Mesothelial cell of epicardium (in vitro differentiated cells): ENCODE measurements around the gene RAD17. TPM values are rescaled to one million over a fixed set of nuclear protein-coding genes. Genes with fewer than 3 reads are reported as not detected.
A peak's percentile ranks its signal among the peaks of the same experiment; 100 is the strongest.

Source experiments
- DNase-seq, 2 experiments: peaks; one replicate each; pipeline ENCODE4 v3.0.0; 2021; ENCODE audit warnings: low spot score in 2 of 2; ENCODE audit not compliant: unreplicated experiment in 2 of 2
- H3K27ac Mint-ChIP-seq: 2 replicates; pipeline ENCODE4 v1.8.0; 2021; ENCODE audit warnings: mixed read lengths
- H3K27me3 Mint-ChIP-seq: 2 replicates; pipeline ENCODE4 v1.8.0; 2021; ENCODE audit warnings: low read depth, mixed read lengths
- H3K36me3 Mint-ChIP-seq: 2 replicates; pipeline ENCODE4 v1.8.0; 2021; ENCODE audit warnings: mixed read lengths
- H3K4me1 Mint-ChIP-seq: 2 replicates; pipeline ENCODE4 v1.8.0; 2021; ENCODE audit warnings: mixed read lengths
- H3K4me3 Mint-ChIP-seq: 2 replicates; pipeline ENCODE4 v1.8.0; 2021; ENCODE audit warnings: mild to moderate bottlenecking, moderate library complexity, mixed read lengths
- H3K9me3 Mint-ChIP-seq: 2 replicates; pipeline ENCODE4 v1.8.0; 2021; ENCODE audit warnings: mixed read lengths
- CTCF ChIP-seq: fragments of 200-600 bp; sonication (generic); IDR thresholded peaks from one replicate; pipeline ENCODE4 v1.5.0; 2021; ENCODE audit warnings: antibody characterized with exemption; ENCODE audit not compliant: unreplicated experiment
- total RNA-seq: library from RNA; stranded (reverse); gene quantifications from 3 replicates; pipeline ENCODE4 v1.2.1, GENCODE V29; 2021

The RAD17 gene
- total RNA-seq, 1 donor from 2014 or later = 31.6 TPM

- Mint-ChIP-seq H3K4me3 (peak overlapping the region; percentile 34), H3K36me3 (no peaks in the 10 kb centered on the region), H3K9me3 (no peaks in the 10 kb centered on the region), H3K27me3 (no peaks in the 10 kb centered on the region), H3K4me1 (peaks cover 9% of the 10 kb centered on the region), H3K27ac (no peak overlapping the region)
- peak; percentile 33 for TF ChIP-seq CTCF
- peak; percentile 64 to 83 for DNase-seq
Observed at GRCh38 chr5:69334793-69335268, 34.8 kb upstream of the RAD17 start.

DNA sequence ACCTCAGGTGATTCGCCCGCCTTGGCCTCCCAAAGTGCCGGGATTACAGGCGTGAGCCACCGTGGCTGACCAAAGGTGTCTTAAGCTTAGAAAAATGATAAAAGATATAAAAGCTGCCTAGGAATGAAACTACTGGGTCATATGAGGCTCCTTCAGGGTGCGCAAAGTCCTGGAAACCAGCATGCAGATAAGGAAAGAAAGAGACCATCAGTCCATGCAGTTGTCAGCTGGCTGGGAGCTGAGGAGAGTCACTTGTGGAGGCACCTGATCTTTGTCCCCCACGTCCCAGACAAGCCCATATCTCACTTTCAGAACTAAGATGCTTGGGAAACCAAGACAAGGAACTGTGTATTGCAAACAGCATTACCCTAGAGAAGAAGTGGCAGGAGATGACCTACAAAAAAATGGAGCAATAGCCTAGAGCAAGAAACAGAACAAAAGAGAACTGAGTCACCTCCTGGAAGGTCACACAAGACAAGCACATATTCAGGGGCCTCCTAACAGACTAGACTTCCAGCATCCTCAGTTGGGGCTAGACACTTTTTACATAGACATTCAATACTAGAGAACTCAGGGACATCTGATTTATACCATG lies 34.2 kb upstream of the RAD17 start:
- Mint-ChIP-seq H3K4me1 (peaks cover 9% of the 10 kb centered on the region), H3K9me3 (no peaks in the 10 kb centered on the region), H3K27ac (no peak overlapping the region), H3K4me3 (no peak overlapping the region), H3K27me3 (no peaks in the 10 kb centered on the region), H3K36me3 (no peaks in the 10 kb centered on the region)
- no peak for DNase-seq
- TF ChIP-seq CTCF = no peak

GRCh38 chr5:69341520-69342161 lies 28.0 kb upstream of the RAD17 start:
- no peak for TF ChIP-seq CTCF
- Mint-ChIP-seq H3K4me3 (no peak overlapping the region), H3K27me3 (no peaks in the 10 kb centered on the region), H3K27ac (no peak overlapping the region), H3K4me1 (no peaks in the 10 kb centered on the region), H3K9me3 (peaks cover 4% of the 10 kb centered on the region), H3K36me3 (peaks cover 3% of the 10 kb centered on the region)
- no peak for DNase-seq

GRCh38 chr5:69343083-69343482 lies 26.5 kb upstream of the RAD17 start:
- Mint-ChIP-seq H3K27ac (no peak overlapping the region), H3K27me3 (no peaks in the 10 kb centered on the region), H3K4me1 (no peaks in the 10 kb centered on the region), H3K36me3 (peaks cover 3% of the 10 kb centered on the region), H3K9me3 (peaks cover 4% of the 10 kb centered on the region), H3K4me3 (no peak overlapping the region)
- no peak for DNase-seq
- TF ChIP-seq CTCF = no peak

DNA sequence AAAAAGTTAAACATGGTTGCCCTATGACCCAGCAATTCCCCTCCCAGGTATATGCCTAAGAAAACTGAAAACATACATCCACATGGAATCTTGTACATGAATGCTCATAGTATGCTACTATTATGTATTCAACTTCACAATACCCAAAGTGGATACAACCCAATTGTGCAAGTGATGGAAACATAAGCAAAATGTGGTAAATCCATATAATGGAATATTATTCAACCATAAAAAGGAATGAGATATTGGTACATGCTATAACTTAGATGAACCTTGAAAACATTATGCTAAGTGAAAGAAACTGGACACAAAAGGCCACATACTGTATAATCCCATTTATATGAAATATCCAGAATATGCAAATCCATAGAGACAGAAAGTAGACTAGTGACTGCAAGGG lies 19.0 kb upstream of the RAD17 start:
- H3K9me3 Mint-ChIP-seq = peaks cover 5% of the 10 kb centered on the region
- no peak overlapping the region for H3K4me3 Mint-ChIP-seq
- H3K27me3 Mint-ChIP-seq = no peaks in the 10 kb centered on the region
- H3K4me1 Mint-ChIP-seq = no peaks in the 10 kb centered on the region
- TF ChIP-seq CTCF = no peak
- no peak overlapping the region for H3K27ac Mint-ChIP-seq
- H3K36me3 Mint-ChIP-seq = peaks cover 24% of the 10 kb centered on the region
- no peak for DNase-seq
